M059J (cell line): ENCODE data around the gene SNRPD2. TPM values are rescaled to one million over a fixed set of nuclear protein-coding genes. Genes with fewer than 3 reads are reported as not detected.

Experiments used
- DNase-seq: peaks from one replicate; pipeline ENCODE4 v3.0.0-alpha.2; 2012; ENCODE audit warnings: low read depth
- total RNA-seq: library from RNA; depleted of rRNA; stranded (reverse); fragments of >200 nt; shearing (Covaris generic); gene quantifications from 2 replicates; pipeline ENCODE4 v1.2.3, GENCODE V29; 2014; rRNA removed

SNRPD2 gene
- total RNA-seq, 1 experiment from 2014 or later, result 342 TPM

- no peak for DNase-seq
Observed at GRCh38 chr19:45657520-45658167, 34.1 kb downstream of the SNRPD2 start.

- no peak for DNase-seq
Observed at GRCh38 chr19:45655073-45655472, 36.7 kb downstream of the SNRPD2 start.

DNA sequence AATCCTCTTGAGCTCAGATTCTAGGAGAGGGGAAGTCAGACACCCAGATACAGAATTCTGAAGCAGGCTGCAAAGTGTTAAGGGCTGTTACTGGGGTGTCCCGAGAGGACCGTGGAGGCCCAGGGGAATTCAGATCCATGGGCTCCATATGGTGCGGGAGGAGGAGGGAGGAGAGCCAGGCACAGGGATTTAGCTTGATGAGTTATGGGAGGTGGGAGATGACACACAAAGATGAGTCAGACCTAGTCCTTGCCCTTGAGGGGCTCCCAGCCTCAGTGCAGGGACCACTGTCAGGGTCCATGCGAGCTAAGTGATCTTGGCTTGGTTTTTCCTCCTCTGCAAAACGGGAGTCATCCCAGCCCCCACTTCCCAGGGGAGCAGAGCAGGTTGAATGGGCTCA lies 38.1 kb downstream of the SNRPD2 start:
- DNase-seq, result no peak

- DNase-seq, result no peak
Observed at GRCh38 chr19:45650722-45651121, 41.0 kb downstream of the SNRPD2 start.

GRCh38 chr19:45646345-45646698 lies 45.4 kb downstream of the SNRPD2 start:
- DNase-seq, result no peak

GRCh38 chr19:45645631-45646344 lies 46.0 kb downstream of the SNRPD2 start:
- peak; percentile 84 for DNase-seq

- no peak for DNase-seq
Observed at GRCh38 chr19:45645068-45645630, 46.6 kb downstream of the SNRPD2 start.

- no peak for DNase-seq
Observed at GRCh38 chr19:45643927-45644771, 47.6 kb downstream of the SNRPD2 start.

- peak; percentile 71 for DNase-seq
Observed at GRCh38 chr19:45643024-45643926, 48.5 kb downstream of the SNRPD2 start.

GRCh38 chr19:45641274-45642105 lies 50.3 kb downstream of the SNRPD2 start:
- DNase-seq, result peak; percentile 61

DNA sequence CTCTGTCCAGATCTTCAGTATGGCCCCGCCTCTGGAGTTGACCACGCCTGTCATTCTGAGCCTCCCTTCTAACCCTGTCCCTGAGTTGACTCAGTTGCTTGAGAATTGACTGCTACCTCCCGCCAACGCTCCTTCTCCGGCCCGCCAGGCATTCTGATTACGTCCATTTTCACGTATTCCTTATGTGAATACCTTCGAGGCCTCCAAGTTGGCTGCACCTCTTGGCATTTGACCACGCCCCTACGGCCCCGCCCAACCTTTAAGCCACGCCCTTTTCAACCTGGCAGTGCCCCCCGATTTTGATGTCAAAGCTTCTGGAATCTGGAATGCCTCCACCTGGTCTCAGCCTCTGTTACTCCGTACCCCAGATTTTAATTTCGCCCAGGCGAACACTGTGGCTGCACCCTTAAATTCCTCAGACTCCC lies 50.9 kb downstream of the SNRPD2 start:
- DNase-seq, result no peak

- DNase-seq, result peak; percentile 41
Observed at GRCh38 chr19:45638930-45639729, 52.6 kb downstream of the SNRPD2 start, which contains the start of gene EML2. Gene EML2, minus strand, starts transcription at chr19:45639397. Its CDS starts 21 bp downstream, at chr19:45639376.

GRCh38 chr19:45637890-45638667 lies 53.7 kb downstream of the SNRPD2 start:
- DNase-seq, result no peak

Other genes starting within 250 kb of the SNRPD2 start
- gene FOSB, start 224.0 kb downstream of the SNRPD2 start, total RNA-seq, result 4.3 and 5.5 TPM in 2 replicates
- gene RTN2, start 194.9 kb downstream of the SNRPD2 start, total RNA-seq, result 3.5 and 4.2 TPM in 2 replicates
- 0.64 TPM in 1 of 2 replicates, not detected in the other for gene PPM1N, start 193.5 kb downstream of the SNRPD2 start, total RNA-seq
- 91.6 and 97.7 TPM in 2 replicates for gene VASP, start 184.5 kb downstream of the SNRPD2 start, total RNA-seq
- gene OPA3, start 107.2 kb downstream of the SNRPD2 start, total RNA-seq, result 8.7 and 20.2 TPM in 2 replicates
- 0.02 TPM in 1 of 2 replicates, not detected in the other for gene GPR4, start 89.7 kb downstream of the SNRPD2 start, total RNA-seq
- gene EML2, start 52.6 kb downstream of the SNRPD2 start, total RNA-seq, result 8.9 and 12.7 TPM in 2 replicates
- 0.02 and 0.32 TPM in 2 replicates for gene GIPR, start 23.7 kb downstream of the SNRPD2 start, total RNA-seq
- 12.8 and 25.3 TPM in 2 replicates for gene QPCTL, start 713 bp upstream of the SNRPD2 start, total RNA-seq
- gene FBXO46, start 38.9 kb upstream of the SNRPD2 start, total RNA-seq, result 4.4 and 6.9 TPM in 2 replicates
- gene MEIOSIN, start 41.5 kb upstream of the SNRPD2 start, total RNA-seq, result 0.25 TPM in 1 of 2 replicates, not detected in the other
- 8.7 and 14.8 TPM in 2 replicates for gene SIX5, start 77.3 kb upstream of the SNRPD2 start, total RNA-seq
- gene DMPK, start 90.5 kb upstream of the SNRPD2 start, total RNA-seq, result 22.7 and 40.4 TPM in 2 replicates
- 16.0 and 38.2 TPM in 2 replicates for gene DMWD, start 100.9 kb upstream of the SNRPD2 start, total RNA-seq
- not detected in 2 replicates for gene RSPH6A, start 123.4 kb upstream of the SNRPD2 start, total RNA-seq
- 35.9 and 36.5 TPM in 2 replicates for gene SYMPK, start 171.2 kb upstream of the SNRPD2 start, total RNA-seq
- 0.27 TPM in 1 of 2 replicates, not detected in the other for gene FOXA3, start 172.4 kb upstream of the SNRPD2 start, total RNA-seq
- gene IRF2BP1, start 194.2 kb upstream of the SNRPD2 start, total RNA-seq, result 10.7 and 29.4 TPM in 2 replicates
- gene MYPOP, start 210.7 kb upstream of the SNRPD2 start, total RNA-seq, result 1.0 and 4.7 TPM in 2 replicates
- gene NANOS2, start 222.8 kb upstream of the SNRPD2 start, total RNA-seq, result not detected in 2 replicates